ENCODE data around the gene WRAP73. TPM values are rescaled to one million over a fixed set of nuclear protein-coding genes. Genes with fewer than 3 reads are reported as not detected.

WRAP73 gene
- total RNA-seq, 1 donor from 2014 or later: 15.5 TPM

- Mint-ChIP-seq H3K4me3 (ENCODE audit: unreplicated experiment) (no peak overlapping the region), H3K27me3 (ENCODE audit: low read depth) (no peaks in the 10 kb centered on the region), H3K27ac (ENCODE audit: unreplicated experiment) (no peak overlapping the region), H3K4me1 (ENCODE audit: low read depth) (no peaks in the 10 kb centered on the region), H3K9me3 (ENCODE audit: low read depth) (no peaks in the 10 kb centered on the region), H3K36me3 (ENCODE audit: low read depth) (peaks cover 24% of the 10 kb centered on the region)
- no peak for TF ChIP-seq CTCF (IDR thresholded peaks at IDR 0.05)
- peak; percentile 86 for DNase-seq (ENCODE audit: low spot score)
Observed at GRCh38 chr1:3631320-3632260, 18.3 kb downstream of the WRAP73 start.

- Mint-ChIP-seq H3K27ac (ENCODE audit: unreplicated experiment) (no peak overlapping the region), H3K36me3 (ENCODE audit: low read depth) (peaks cover 20% of the 10 kb centered on the region), H3K9me3 (ENCODE audit: low read depth) (no peaks in the 10 kb centered on the region), H3K27me3 (ENCODE audit: low read depth) (no peaks in the 10 kb centered on the region), H3K4me1 (ENCODE audit: low read depth) (peaks cover 5% of the 10 kb centered on the region), H3K4me3 (ENCODE audit: unreplicated experiment) (no peak overlapping the region)
- TF ChIP-seq CTCF (IDR thresholded peaks at IDR 0.05): no peak
- peak; percentile 52 for DNase-seq (ENCODE audit: low spot score)
Observed at GRCh38 chr1:3630914-3631313, 19.0 kb downstream of the WRAP73 start.

- H3K27ac Mint-ChIP-seq (ENCODE audit: unreplicated experiment): no peak overlapping the region
- no peaks in the 10 kb centered on the region for H3K27me3 Mint-ChIP-seq (ENCODE audit: low read depth)
- peaks cover 9% of the 10 kb centered on the region for H3K4me1 Mint-ChIP-seq (ENCODE audit: low read depth)
- peaks cover 16% of the 10 kb centered on the region for H3K36me3 Mint-ChIP-seq (ENCODE audit: low read depth)
- H3K4me3 Mint-ChIP-seq (ENCODE audit: unreplicated experiment): no peak overlapping the region
- no peak for TF ChIP-seq CTCF (IDR thresholded peaks at IDR 0.05)
- peak; percentile 85 for DNase-seq (ENCODE audit: low spot score)
- no peaks in the 10 kb centered on the region for H3K9me3 Mint-ChIP-seq (ENCODE audit: low read depth)
Observed at GRCh38 chr1:3630161-3630611, 19.7 kb downstream of the WRAP73 start.

GRCh38 chr1:3629561-3630160 is 20.2 kb downstream of the WRAP73 start:
- Mint-ChIP-seq H3K4me3 (ENCODE audit: unreplicated experiment) (no peak overlapping the region), H3K36me3 (ENCODE audit: low read depth) (peaks cover 16% of the 10 kb centered on the region), H3K27ac (ENCODE audit: unreplicated experiment) (no peak overlapping the region), H3K4me1 (ENCODE audit: low read depth) (peaks cover 9% of the 10 kb centered on the region), H3K27me3 (ENCODE audit: low read depth) (no peaks in the 10 kb centered on the region), H3K9me3 (ENCODE audit: low read depth) (no peaks in the 10 kb centered on the region)
- TF ChIP-seq CTCF (IDR thresholded peaks at IDR 0.05): no peak
- peak; percentile 62 for DNase-seq (ENCODE audit: low spot score)

- DNase-seq (ENCODE audit: low spot score): no peak
- Mint-ChIP-seq H3K36me3 (ENCODE audit: low read depth) (peaks cover 12% of the 10 kb centered on the region), H3K4me1 (ENCODE audit: low read depth) (peaks cover 17% of the 10 kb centered on the region), H3K27ac (ENCODE audit: unreplicated experiment) (no peak overlapping the region), H3K4me3 (ENCODE audit: unreplicated experiment) (no peak overlapping the region), H3K27me3 (ENCODE audit: low read depth) (no peaks in the 10 kb centered on the region), H3K9me3 (ENCODE audit: low read depth) (no peaks in the 10 kb centered on the region)
- TF ChIP-seq CTCF (IDR thresholded peaks at IDR 0.05): no peak
Observed at GRCh38 chr1:3628445-3628844, 21.5 kb downstream of the WRAP73 start.
